CD4-positive, alpha-beta T cell treated with Interleukin-4 for 4 hours (primary cell): ENCODE measurements around the gene METRN.

ENCODE experiments used
- DNase-seq: peaks from one replicate; pipeline ENCODE4 v3.0.0-alpha.2; 2020

The METRN gene

GRCh38 chr16:761625-762513 is 47.0 kb downstream of the METRN start:
- no peak for DNase-seq

DNA sequence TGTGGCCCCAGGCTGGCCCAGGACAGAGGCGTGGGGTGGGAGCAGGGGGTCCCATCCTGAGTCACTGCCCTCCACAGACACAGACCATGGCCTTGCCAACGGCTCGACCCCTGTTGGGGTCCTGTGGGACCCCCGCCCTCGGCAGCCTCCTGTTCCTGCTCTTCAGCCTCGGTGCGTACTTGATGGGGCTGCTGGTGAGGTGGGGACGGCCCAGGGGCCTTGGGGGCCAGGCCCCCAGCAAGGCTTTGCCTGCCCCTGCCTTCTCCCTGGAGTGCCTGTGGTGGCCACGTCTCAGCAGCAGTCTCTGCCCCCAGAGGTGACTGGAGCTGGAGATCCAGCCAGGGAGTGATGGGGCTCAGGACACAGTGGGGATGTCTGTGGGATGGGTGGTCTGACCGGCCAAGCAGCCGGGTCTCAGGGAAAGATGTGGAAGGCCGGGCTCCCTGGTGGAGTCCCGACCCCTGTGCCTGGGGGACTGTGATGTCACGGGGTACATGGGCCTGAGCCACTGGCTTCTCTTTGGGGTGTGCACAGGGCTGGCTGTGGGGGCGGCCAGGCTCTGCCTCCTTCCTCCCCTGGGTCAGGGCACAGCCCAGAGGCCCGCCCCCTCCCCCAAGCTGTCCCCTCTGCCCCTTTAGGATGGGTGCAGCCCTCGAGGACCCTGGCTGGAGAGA is 47.8 kb downstream of the METRN start:
- DNase-seq: no peak

DNA sequence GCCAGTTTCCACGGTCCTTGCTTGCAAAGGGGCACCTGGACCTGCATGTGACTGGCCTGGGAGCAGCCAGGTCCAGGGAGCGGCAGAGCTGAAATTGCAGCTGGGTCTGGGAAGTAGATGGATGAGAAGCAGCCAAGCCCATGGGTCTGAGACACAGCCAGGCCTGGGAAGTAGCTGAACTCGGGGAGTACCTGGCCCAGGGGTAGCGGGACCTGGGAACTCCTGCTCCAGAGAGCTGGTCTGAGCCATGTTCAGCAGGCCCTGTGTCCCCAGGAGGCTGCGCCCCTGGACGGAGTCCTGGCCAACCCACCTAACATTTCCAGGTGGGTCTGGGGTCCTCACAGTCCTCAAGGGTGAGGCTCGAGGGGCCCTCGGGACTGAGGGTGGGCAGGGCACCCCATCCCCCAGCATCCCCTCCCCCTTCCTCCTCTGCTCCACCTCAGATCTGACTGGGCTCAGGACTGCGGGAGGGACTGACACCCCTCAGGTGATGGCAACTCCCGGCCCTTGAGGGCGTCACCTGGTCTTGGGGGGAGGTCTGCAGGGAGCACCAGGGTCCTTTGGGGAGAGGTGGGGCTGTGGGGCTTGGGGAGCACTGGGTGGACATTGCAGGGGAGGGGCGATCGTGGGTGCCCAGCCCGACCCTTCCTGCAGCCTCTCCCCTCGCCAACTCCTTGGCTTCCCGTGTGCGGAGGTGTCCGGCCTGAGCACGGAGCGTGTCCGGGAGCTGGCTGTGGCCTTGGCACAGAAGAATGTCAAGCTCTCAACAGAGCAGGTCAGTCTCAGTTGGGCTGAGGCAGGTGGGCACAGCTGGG is 48.7 kb downstream of the METRN start:
- no peak for DNase-seq

DNA sequence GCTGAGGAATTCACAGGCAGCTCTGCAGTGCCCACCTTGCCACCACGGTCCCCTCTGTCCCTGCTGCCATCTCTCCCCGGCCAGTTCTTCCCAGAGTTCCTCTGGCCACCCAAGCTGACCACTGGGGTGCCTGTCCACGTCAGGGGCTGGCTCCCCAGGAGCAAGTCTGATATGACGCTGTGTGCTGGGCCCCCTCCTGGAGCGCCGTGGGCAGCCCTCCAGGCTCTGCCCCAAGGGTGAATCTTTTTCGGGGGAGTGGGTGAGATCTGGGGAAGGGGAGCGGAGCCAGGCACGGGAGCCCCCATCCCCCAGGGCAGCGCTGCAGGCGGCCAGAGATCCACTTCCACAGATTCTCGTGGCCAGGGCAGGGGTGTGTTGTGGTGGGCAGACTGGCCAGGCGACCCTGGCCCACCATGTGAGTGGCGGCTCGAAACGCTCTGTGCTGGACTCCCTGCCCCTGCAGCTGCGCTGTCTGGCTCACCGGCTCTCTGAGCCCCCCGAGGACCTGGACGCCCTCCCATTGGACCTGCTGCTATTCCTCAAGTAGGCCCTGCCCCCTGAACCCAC is 49.3 kb downstream of the METRN start:
- DNase-seq: no peak

DNA sequence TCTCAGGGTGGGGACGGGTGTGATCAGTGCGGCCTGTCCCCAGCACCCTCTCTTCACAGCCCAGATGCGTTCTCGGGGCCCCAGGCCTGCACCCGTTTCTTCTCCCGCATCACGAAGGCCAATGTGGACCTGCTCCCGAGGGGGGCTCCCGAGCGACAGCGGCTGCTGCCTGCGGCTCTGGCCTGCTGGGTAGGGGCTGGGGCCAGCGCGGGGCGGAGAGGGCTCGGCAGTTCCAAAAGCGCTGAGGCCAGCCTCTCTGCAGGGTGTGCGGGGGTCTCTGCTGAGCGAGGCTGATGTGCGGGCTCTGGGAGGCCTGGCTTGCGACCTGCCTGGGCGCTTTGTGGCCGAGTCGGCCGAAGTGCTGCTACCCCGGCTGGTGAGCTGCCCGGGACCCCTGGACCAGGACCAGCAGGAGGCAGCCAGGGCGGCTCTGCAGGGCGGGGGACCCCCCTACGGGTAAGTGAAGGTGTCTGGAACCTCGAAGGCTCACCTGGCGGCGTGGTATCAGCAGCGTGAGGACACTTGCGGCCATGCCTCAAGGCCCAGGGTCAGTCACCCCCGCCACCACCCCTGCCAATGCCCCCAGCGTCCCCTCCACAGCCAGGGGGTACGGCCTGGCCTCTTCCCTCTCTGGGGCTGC is 50.0 kb downstream of the METRN start:
- DNase-seq: no peak

DNA sequence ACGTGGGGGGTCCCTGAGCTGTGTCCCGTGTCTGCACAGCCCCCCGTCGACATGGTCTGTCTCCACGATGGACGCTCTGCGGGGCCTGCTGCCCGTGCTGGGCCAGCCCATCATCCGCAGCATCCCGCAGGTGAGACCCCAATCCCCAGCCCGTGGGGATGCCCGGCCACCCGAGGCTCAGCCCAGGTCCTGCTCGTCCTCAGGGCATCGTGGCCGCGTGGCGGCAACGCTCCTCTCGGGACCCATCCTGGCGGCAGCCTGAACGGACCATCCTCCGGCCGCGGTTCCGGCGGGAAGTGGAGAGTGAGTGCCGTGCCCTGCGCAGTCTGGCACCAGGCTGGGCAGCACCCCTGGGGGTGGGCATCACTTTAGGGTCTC is 50.6 kb downstream of the METRN start:
- no peak for DNase-seq

GRCh38 chr16:766008-766819 is 51.3 kb downstream of the METRN start:
- no peak for DNase-seq

GRCh38 chr16:766820-767640 is 52.1 kb downstream of the METRN start:
- no peak for DNase-seq

DNA sequence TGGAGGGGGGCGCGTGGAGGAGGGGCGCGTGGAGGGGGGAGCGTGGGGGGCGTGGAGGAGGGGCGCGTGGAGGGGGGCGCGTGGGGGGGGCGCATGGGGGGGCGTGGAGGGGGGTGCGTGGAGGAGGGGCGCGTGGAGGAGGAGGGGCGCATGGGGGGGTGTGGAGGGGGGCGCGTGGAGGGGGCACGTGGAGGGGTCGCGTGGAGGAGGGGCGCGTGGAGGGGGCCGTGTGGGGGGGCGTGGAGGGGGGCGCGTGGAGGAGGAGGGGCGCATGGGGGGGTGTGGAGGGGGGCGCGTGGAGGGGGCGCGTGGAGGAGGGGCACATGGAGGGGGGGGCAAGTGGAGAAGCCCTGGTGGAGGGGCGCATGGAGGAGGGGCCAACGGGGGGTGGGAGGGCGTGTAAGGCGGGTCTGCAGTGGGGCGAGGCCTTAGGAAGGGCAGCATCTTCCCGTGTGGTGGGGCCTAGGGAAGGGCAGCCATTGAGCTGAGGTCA is 52.9 kb downstream of the METRN start:
- no peak for DNase-seq

DNA sequence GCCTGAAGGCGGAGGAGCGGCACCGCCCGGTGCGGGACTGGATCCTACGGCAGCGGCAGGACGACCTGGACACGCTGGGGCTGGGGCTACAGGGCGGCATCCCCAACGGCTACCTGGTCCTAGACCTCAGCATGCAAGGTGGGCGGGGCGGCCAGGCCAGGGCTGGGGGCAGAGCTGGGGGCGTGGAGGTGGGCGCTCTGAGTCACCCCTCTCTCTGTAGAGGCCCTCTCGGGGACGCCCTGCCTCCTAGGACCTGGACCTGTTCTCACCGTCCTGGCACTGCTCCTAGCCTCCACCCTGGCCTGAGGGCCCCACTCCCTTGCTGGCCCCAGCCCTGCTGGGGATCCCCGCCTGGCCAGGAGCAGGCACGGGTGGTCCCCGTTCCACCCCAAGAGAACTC is 53.5 kb downstream of the METRN start:
- DNase-seq: no peak
